ENCODE results near the gene UNC50.

DNA sequence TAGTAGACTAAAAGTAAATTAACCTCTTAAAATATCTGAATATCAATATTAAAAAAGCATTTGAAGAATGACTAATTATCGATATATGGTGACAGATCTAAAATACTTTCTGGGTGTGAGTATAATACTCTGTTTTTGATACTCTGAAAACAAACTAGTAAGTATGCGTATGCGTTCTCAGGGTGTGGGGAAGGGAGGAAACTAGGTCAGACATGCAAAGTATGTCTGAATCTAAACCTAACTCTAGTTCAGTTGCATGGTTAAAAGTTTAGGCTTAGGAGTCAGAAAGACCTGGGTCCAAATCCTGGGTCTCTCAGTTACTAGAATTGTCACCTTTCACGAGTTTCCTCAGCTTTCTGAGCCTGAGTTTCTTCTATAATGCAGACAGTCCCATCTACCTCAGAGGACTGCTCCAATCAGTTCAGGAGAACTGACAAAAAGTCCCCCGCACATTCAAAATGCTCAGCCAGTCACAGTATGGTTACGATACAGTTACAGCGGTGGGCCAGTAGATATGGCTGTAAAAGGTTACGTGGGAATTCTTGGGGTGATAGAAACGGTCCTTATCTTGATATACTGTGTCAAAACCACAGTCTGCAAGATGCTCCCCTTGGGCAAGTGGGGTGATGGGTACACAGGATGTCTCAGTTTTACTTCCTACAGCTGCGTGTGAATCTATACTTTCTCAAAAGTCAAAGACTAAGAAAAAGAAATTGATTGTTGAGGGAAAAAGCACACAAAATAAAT is 29.2 kb downstream of the UNC50 start:
- TF ChIP-seq CTCF (IDR thresholded peaks at IDR 0.05; ENCODE audit: low read depth, low read length) (no peak), POLR2A (IDR thresholded peaks at IDR 0.05; ENCODE audit: extremely low read depth, insufficient read length) (no peak), MYC (IDR thresholded peaks at IDR 0.05; ENCODE audit: low read depth, low read length) (no peak)
